ENCODE data around the gene TOP1. TPM values are rescaled to one million over a fixed set of nuclear protein-coding genes. Genes with fewer than 3 reads are reported as not detected.

TOP1 gene
- total RNA-seq, 2 experiments from 2014 or later = 37.6 to 41.7 TPM

- ATAC-seq (ENCODE audit: poor library complexity) (no peak), DNase-seq (peak in 13 of 14 experiments; percentile 7 to 53 (median 25))
- peak overlapping the region; percentile 83 for H3K4me3 ChIP-seq (ENCODE audit: low read length)
- H3K4me3 Mint-ChIP-seq = peak overlapping the region; percentile 91
- ChIA-PET CTCF (interaction anchor here (1.0 to 3.3 kb wide), 5 partner anchors 12 to 66 kb away, joined by 3 to 9 read pairs (median 4); no protein-coding TSS in a partner anchor), POLR2A (interaction anchor here (0.8 to 2.4 kb wide), 7 partner anchors 9 to 58 kb away, joined by 3 to 11 read pairs (median 4); no protein-coding TSS in a partner anchor)
- H3K27me3 ChIP-seq (ENCODE audit: control insufficient read depth in 1 of 2, insufficient read depth in 2 of 2, low read length in 2 of 2) = no peaks in the 10 kb centered on the region
- intact Hi-C loops (cut with DNase I, micrococcal nuclease) = loop anchor here (2.0 to 5.0 kb wide), 7 partner anchors 17 to 663 kb away; partner anchors contain the start of genes CHD6 (in 1 of the 2) and ZHX3 (in 1 of the 2)
- peaks cover 60% of the 10 kb centered on the region for H3K4me1 Mint-ChIP-seq (ENCODE audit: low read depth)
- H3K27ac ChIP-seq (ENCODE audit: low read depth in 1 of 2, low read length in 2 of 2) = peak overlapping the region; percentile 83 to 93
- no peaks in the 10 kb centered on the region for H3K9me3 ChIP-seq (ENCODE audit: control insufficient read depth in 1 of 2, insufficient read depth in 1 of 2, low read length in 2 of 2)
- H3K36me3 Mint-ChIP-seq (ENCODE audit: low read depth) = peaks cover 54% of the 10 kb centered on the region
- TF ChIP-seq, protein P1, sequence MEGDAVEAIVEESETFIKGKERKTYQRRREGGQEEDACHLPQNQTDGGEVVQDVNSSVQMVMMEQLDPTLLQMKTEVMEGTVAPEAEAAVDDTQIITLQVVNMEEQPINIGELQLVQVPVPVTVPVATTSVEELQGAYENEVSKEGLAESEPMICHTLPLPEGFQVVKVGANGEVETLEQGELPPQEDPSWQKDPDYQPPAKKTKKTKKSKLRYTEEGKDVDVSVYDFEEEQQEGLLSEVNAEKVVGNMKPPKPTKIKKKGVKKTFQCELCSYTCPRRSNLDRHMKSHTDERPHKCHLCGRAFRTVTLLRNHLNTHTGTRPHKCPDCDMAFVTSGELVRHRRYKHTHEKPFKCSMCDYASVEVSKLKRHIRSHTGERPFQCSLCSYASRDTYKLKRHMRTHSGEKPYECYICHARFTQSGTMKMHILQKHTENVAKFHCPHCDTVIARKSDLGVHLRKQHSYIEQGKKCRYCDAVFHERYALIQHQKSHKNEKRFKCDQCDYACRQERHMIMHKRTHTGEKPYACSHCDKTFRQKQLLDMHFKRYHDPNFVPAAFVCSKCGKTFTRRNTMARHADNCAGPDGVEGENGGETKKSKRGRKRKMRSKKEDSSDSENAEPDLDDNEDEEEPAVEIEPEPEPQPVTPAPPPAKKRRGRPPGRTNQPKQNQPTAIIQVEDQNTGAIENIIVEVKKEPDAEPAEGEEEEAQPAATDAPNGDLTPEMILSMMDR (IDR thresholded peaks at IDR 0.05) = no peak
- H3K4me1 ChIP-seq (ENCODE audit: insufficient read depth, low read length) = peaks cover 39% of the 10 kb centered on the region
- H3K27me3 Mint-ChIP-seq = no peaks in the 10 kb centered on the region
- peak overlapping the region; percentile 98 for H3K27ac Mint-ChIP-seq
- H3K9me3 Mint-ChIP-seq = no peaks in the 10 kb centered on the region
- peaks cover 4% of the 10 kb centered on the region for H3K36me3 ChIP-seq (ENCODE audit: insufficient read depth, low read length)
These were observed 704 bp downstream of the TOP1 start for GRCh38 chr20:41029150-41029901.

- TF ChIP-seq, protein P1 (IDR thresholded peaks at IDR 0.05) = no peak
- peaks cover 44% of the 10 kb centered on the region for H3K4me1 ChIP-seq (ENCODE audit: insufficient read depth, low read length)
- ATAC-seq (ENCODE audit: poor library complexity) = no peak
- Mint-ChIP-seq H3K9me3 (no peaks in the 10 kb centered on the region), H3K4me3 (peak overlapping the region; percentile 91), H3K4me1 (ENCODE audit: low read depth) (peaks cover 68% of the 10 kb centered on the region), H3K27me3 (no peaks in the 10 kb centered on the region), H3K27ac (peak overlapping the region; percentile 98), H3K36me3 (ENCODE audit: low read depth) (peaks cover 60% of the 10 kb centered on the region)
- intact Hi-C loops (cut with DNase I, micrococcal nuclease) = loop anchor here in 1 of 2 experiments (5.0 kb wide), 1 partner anchor 112 kb away; no protein-coding TSS in a partner anchor
- peaks cover 6% of the 10 kb centered on the region for H3K36me3 ChIP-seq (ENCODE audit: insufficient read depth, low read length)
- no peak for DNase-seq
- ChIA-PET CTCF (interaction anchor here (0.7 to 3.3 kb wide), 4 partner anchors 19 to 62 kb away, joined by 3 to 9 read pairs (median 4); no protein-coding TSS in a partner anchor), POLR2A (interaction anchor here (0.8 to 2.4 kb wide), 7 partner anchors 8 to 39 kb away, joined by 3 to 11 read pairs (median 5); no protein-coding TSS in a partner anchor)
- no peaks in the 10 kb centered on the region for H3K27me3 ChIP-seq (ENCODE audit: control insufficient read depth in 1 of 2, insufficient read depth in 2 of 2, low read length in 2 of 2)
- H3K9me3 ChIP-seq (ENCODE audit: control insufficient read depth in 1 of 2, insufficient read depth in 1 of 2, low read length in 2 of 2) = no peaks in the 10 kb centered on the region
- peak overlapping the region; percentile 83 for H3K4me3 ChIP-seq (ENCODE audit: low read length)
- H3K27ac ChIP-seq (ENCODE audit: low read depth in 1 of 2, low read length in 2 of 2) = no peak overlapping the region
These were observed 1.4 kb downstream of the TOP1 start for GRCh38 chr20:41030061-41030460.

- H3K9me3 Mint-ChIP-seq = no peaks in the 10 kb centered on the region
- intact Hi-C loops (cut with DNase I, micrococcal nuclease) = loop anchor here in 1 of 2 experiments (5.0 kb wide), 1 partner anchor 112 kb away; no protein-coding TSS in a partner anchor
- Histone ChIP-seq H3K4me3 (ENCODE audit: low read length) (peak overlapping the region; percentile 83), H3K27me3 (ENCODE audit: control insufficient read depth in 1 of 2, insufficient read depth in 2 of 2, low read length in 2 of 2) (no peaks in the 10 kb centered on the region), H3K9me3 (ENCODE audit: control insufficient read depth in 1 of 2, insufficient read depth in 1 of 2, low read length in 2 of 2) (no peaks in the 10 kb centered on the region), H3K4me1 (ENCODE audit: insufficient read depth, low read length) (peaks cover 44% of the 10 kb centered on the region), H3K36me3 (ENCODE audit: insufficient read depth, low read length) (peaks cover 9% of the 10 kb centered on the region), H3K27ac (ENCODE audit: low read depth in 1 of 2, low read length in 2 of 2) (no peak overlapping the region)
- TF ChIP-seq, protein P1 (IDR thresholded peaks at IDR 0.05) = no peak
- ATAC-seq (ENCODE audit: poor library complexity) = no peak
- H3K27me3 Mint-ChIP-seq = no peaks in the 10 kb centered on the region
- ChIA-PET POLR2A (interaction anchor here (0.6 to 2.4 kb wide), 3 partner anchors 8 to 17 kb away, joined by 3 to 11 read pairs (median 11); no protein-coding TSS in a partner anchor), CTCF (interaction anchor here (0.7 to 3.3 kb wide), 5 partner anchors 15 to 64 kb away, joined by 3 to 10 read pairs (median 4); no protein-coding TSS in a partner anchor)
- H3K4me1 Mint-ChIP-seq (ENCODE audit: low read depth) = peaks cover 74% of the 10 kb centered on the region
- H3K27ac Mint-ChIP-seq = peak overlapping the region; percentile 98
- H3K4me3 Mint-ChIP-seq = peak overlapping the region; percentile 91
- H3K36me3 Mint-ChIP-seq (ENCODE audit: low read depth) = peaks cover 66% of the 10 kb centered on the region
- DNase-seq = no peak
These were observed 2.1 kb downstream of the TOP1 start for GRCh38 chr20:41030531-41031242.
